IMR-90 (cell line): ENCODE results near the gene VCL. TPM values are rescaled to one million over a fixed set of nuclear protein-coding genes. Genes with fewer than 3 reads are reported as not detected.

Experiments used
- ATAC-seq: fragments of 200-7000 bp; cut with Tn5 transposase; 2 replicates; pipeline ENCODE4 v1.9.1; 2020; ENCODE audit warnings: low read depth, mild to moderate bottlenecking, moderate library complexity
- BruUV-seq: library from RNA; stranded (reverse); fragments of 400-500 nt; replicated peaks from 2 replicates; lab custom pipeline; 2021; lab: Mats Ljungman, UMichigan
- CTCF ChIA-PET: fragments of 300-600 bp; formaldehyde crosslinking; extraction: SDS; loops from one replicate; lab custom pipeline; 2021; ENCODE audit warnings: antibody characterized with exemption; lab: Yijun Ruan, JAX
- POLR2A ChIA-PET: fragments of 300-600 bp; sonication (Branson Sonifier 250); formaldehyde crosslinking; loops from one replicate; lab custom pipeline; 2022; ENCODE audit warnings: antibody characterized with exemption; ENCODE audit not compliant: unreplicated experiment; lab: Charles Lee
- DNase-seq: peaks from one replicate; pipeline ENCODE4 v3.0.0; 2013
- H2AFZ ChIP-seq: replicated peaks from 2 replicates; pipeline ENCODE3; 2013; ENCODE audit warnings: low read length, mild to moderate bottlenecking; ENCODE audit not compliant: poor library complexity
- H2AK5ac ChIP-seq: 2 replicates; pipeline ENCODE4 v1.6.1; 2013; ENCODE audit warnings: low read depth, low read length, inconsistent platforms
- H2AK9ac ChIP-seq: replicated peaks from 2 replicates; pipeline ENCODE3; 2013; ENCODE audit warnings: mild to moderate bottlenecking, low read depth, low read length, moderate library complexity; ENCODE audit not compliant: poor library complexity
- H2BK120ac ChIP-seq: 2 replicates; pipeline ENCODE4 v1.6.1; 2013; ENCODE audit warnings: low read depth, low read length, inconsistent platforms
- H2BK15ac ChIP-seq: 3 replicates; pipeline ENCODE4 v1.6.1; 2013; ENCODE audit warnings: low read depth, low read length, inconsistent platforms
- H2BK20ac ChIP-seq: 2 replicates; pipeline ENCODE4 v1.6.1; 2013; ENCODE audit warnings: low read depth, mild to moderate bottlenecking, inconsistent platforms, low read length, moderate library complexity
- H2BK5ac ChIP-seq: 2 replicates; pipeline ENCODE4 v1.6.1; 2013; ENCODE audit warnings: mild to moderate bottlenecking, low read depth, low read length, inconsistent platforms; ENCODE audit not compliant: poor library complexity, severe bottlenecking
- H3K14ac ChIP-seq: replicated peaks from 2 replicates; pipeline ENCODE4 v1.6.1; 2013; ENCODE audit warnings: low read depth, low read length, inconsistent platforms
- H3K18ac ChIP-seq: 2 replicates; pipeline ENCODE4 v1.6.1; 2013; ENCODE audit warnings: low read depth, low read length, control low read depth
- H3K23ac ChIP-seq: 2 replicates; pipeline ENCODE4 v1.6.1; 2013; ENCODE audit warnings: low read depth, low read length, inconsistent platforms
- H3K27ac ChIP-seq: 2 replicates; pipeline ENCODE4 v1.5.1; 2013; ENCODE audit warnings: mild to moderate bottlenecking, control low read depth, low read length; ENCODE audit not compliant: insufficient read depth
- H3K27me3 ChIP-seq: 2 replicates; pipeline ENCODE4 v1.6.1; 2013; ENCODE audit warnings: low read length; ENCODE audit not compliant: control insufficient read depth, insufficient read depth
- H3K36me3 ChIP-seq: 2 replicates; pipeline ENCODE4 v1.6.1; 2013; ENCODE audit warnings: low read length, mixed read lengths; ENCODE audit not compliant: control insufficient read depth, insufficient read depth
- H3K4ac ChIP-seq: 2 replicates; pipeline ENCODE4 v1.6.1; 2013; ENCODE audit warnings: low read depth, low read length, inconsistent platforms
- H3K4me1 ChIP-seq: 2 replicates; pipeline ENCODE4 v1.6.1; 2013; ENCODE audit warnings: low read length, mixed read lengths; ENCODE audit not compliant: control insufficient read depth, insufficient read depth
- H3K4me2 ChIP-seq: 2 replicates; pipeline ENCODE4 v1.6.1; 2013; ENCODE audit warnings: low read depth, mild to moderate bottlenecking, control low read depth, low read length, moderate library complexity
- H3K4me3 ChIP-seq: 2 replicates; pipeline ENCODE4 v1.5.1; 2013; ENCODE audit warnings: low read depth, mild to moderate bottlenecking, control low read depth, low read length, moderate library complexity; ENCODE audit not compliant: insufficient read depth
- H3K56ac ChIP-seq: 2 replicates; pipeline ENCODE4 v1.6.1; 2013; ENCODE audit warnings: low read length, inconsistent platforms; ENCODE audit not compliant: insufficient read depth; ENCODE audit errors: extremely low read depth
- H3K79me1 ChIP-seq, 2 experiments: 2 replicates each; pipeline ENCODE4 v1.6.1; 2013; ENCODE audit warnings: low read length in 2 of 2, inconsistent platforms in 1 of 2, low read depth in 1 of 2
- H3K9ac ChIP-seq: 2 replicates; pipeline ENCODE4 v1.6.1; 2013; ENCODE audit warnings: low read depth, low read length, control low read depth
- H3K9me1 ChIP-seq: 2 replicates; pipeline ENCODE4 v1.6.1; 2013; ENCODE audit warnings: low read length, inconsistent platforms; ENCODE audit not compliant: insufficient read depth
- H3K9me3 ChIP-seq: 2 replicates; pipeline ENCODE4 v1.6.1; 2013; ENCODE audit warnings: low read length; ENCODE audit not compliant: control insufficient read depth, insufficient read depth
- H4K20me1 ChIP-seq: 2 replicates; pipeline ENCODE4 v1.6.1; 2013; ENCODE audit warnings: low read length, inconsistent platforms; ENCODE audit not compliant: insufficient read depth
- H4K5ac ChIP-seq: 2 replicates; pipeline ENCODE4 v1.6.1; 2013; ENCODE audit warnings: mild to moderate bottlenecking, low read depth, low read length, control low read depth
- H4K8ac ChIP-seq, 2 experiments: 2 replicates each; pipeline ENCODE4 v1.6.1; 2013; ENCODE audit warnings: low read depth in 2 of 2, low read length in 2 of 2, control low read depth in 1 of 2, inconsistent platforms in 1 of 2
- H4K91ac ChIP-seq: 2 replicates; pipeline ENCODE4 v1.6.1; 2013; ENCODE audit warnings: low read depth, low read length, inconsistent platforms; ENCODE audit not compliant: insufficient read depth
- BHLHE40 ChIP-seq: fragments of 150-350 bp; IDR thresholded peaks from 2 replicates; pipeline ENCODE4 v1.6.1; 2016; ENCODE audit warnings: mild to moderate bottlenecking, low read depth, low read length
- CTCF ChIP-seq: conservative IDR thresholded peaks from 2 replicates; pipeline ENCODE4 v1.5.1; 2012; ENCODE audit warnings: mild to moderate bottlenecking, low read depth, low read length, improper control_type of control experiment
- ELK1 ChIP-seq: fragments of 150-350 bp; IDR thresholded peaks from 2 replicates; pipeline ENCODE4 v1.6.1; 2016; ENCODE audit warnings: low read depth, mild to moderate bottlenecking, low read length, moderate library complexity, borderline replicate concordance
- MAFK ChIP-seq: IDR thresholded peaks from 2 replicates; pipeline ENCODE4 v1.6.1; 2012; ENCODE audit warnings: low read depth, low read length, improper control_type of control experiment
- MXI1 ChIP-seq: IDR thresholded peaks from 2 replicates; pipeline ENCODE4 v1.6.1; 2012; ENCODE audit warnings: low read depth, mild to moderate bottlenecking, low read length, moderate library complexity, borderline replicate concordance
- WGBS, 2 experiments: methylation state at CpG; one replicate each; pipeline versions ENCODE4 v1.1.5 to v1.1.7; 2013; ENCODE audit warnings: missing lambda C conversion rate in 2 of 2; ENCODE audit not compliant: insufficient read length in 1 of 2; ENCODE audit errors: extremely low coverage in 2 of 2; 5-methylcytosine and 5-hydroxymethylcytosine counted together
- dilution Hi-C: fragments of 300-500 bp; cut with HindIII; formaldehyde crosslinking; loops from one replicate; pipeline ENCODE4 v1.14.3; 2018; ENCODE audit warnings: low sequenced_read_pairs; ENCODE audit not compliant: unreplicated experiment
- in situ Hi-C: fragments of 300-500 bp; cut with MboI; formaldehyde crosslinking; loops from 3 replicates; pipeline ENCODE4 v1.14.3; 2019; ENCODE audit warnings: low sequenced_read_pairs, inconsistent platforms, mixed read lengths
- intact Hi-C: fragments of 100-400 bp; cut with micrococcal nuclease; formaldehyde crosslinking; loops from 2 replicates; pipeline ENCODE4 v1.10.0; 2022
- polyA plus RNA-seq, 3 experiments: library from polyadenylated mRNA; depleted of rRNA; stranded (reverse); fragments of >200 nt; gene quantifications; 2 replicates each; pipeline ENCODE4 v1.2.3, GENCODE V29; 2012; ENCODE audit warnings: low replicate concordance in 1 of 3
- total RNA-seq: library from RNA; depleted of rRNA; stranded (reverse); fragments of >200 nt; gene quantifications from 2 replicates; pipeline ENCODE4 v1.2.3, GENCODE V29; 2012

Gene VCL
- total and polyA plus RNA-seq, 2 of the 4 experiments (the other 2 are of a cell fraction), result 227 to 283 TPM

- no peak for TF ChIP-seq MXI1
Measured at GRCh38 chr10:73971636-73972354, 26.1 kb upstream of the VCL start (continued).

DNA sequence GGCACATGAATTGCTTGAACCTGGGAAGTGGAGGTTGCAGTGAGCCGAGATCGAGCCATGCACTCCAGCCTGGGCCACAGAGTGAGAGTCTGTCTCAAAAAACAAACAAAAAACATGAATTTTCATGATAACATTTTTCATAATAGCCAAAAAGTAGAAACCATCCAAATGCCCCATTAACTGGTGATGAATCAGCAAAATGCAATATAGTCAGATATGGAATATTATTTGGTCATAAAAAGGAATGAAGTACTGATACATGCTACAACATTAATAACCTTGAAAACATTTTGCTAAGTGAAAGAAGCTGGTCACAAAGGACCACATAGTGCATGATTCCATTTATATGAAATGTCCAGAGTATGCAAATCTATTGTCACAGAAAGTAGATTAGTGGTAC lies 24.5 kb upstream of the VCL start:
- H2BK15ac ChIP-seq, result no peak overlapping the region
- WGBS, 2 experiments, result 100% methylated on average over 1 of the region's 2 CpGs; no CpG with 5 or more reads in 1 of the 2 experiments
- H3K18ac ChIP-seq, result no peak overlapping the region
- no TSS peak for BruUV-seq
- no peaks in the 10 kb centered on the region for H3K36me3 ChIP-seq
- CTCF ChIA-PET, result no interaction called here
- H3K79me1 ChIP-seq, result no peaks in the 10 kb centered on the region
- intact Hi-C loops, result no loop called here
- H3K4me1 ChIP-seq, result peaks cover under 1% of the 10 kb centered on the region
- POLR2A ChIA-PET, result no interaction called here
- no peak overlapping the region for H2BK20ac ChIP-seq
- H2AFZ ChIP-seq, result no peak overlapping the region
- no peak overlapping the region for H3K4me3 ChIP-seq
- in situ Hi-C loops, result no loop called here
- no peak overlapping the region for H3K4me2 ChIP-seq
- no peak overlapping the region for H2BK120ac ChIP-seq
- H3K14ac ChIP-seq, result no peak overlapping the region
- H2AK9ac ChIP-seq, result no peak overlapping the region
- no peak overlapping the region for H3K56ac ChIP-seq
- no peak overlapping the region for H2BK5ac ChIP-seq
- H4K8ac ChIP-seq, result no peak overlapping the region
- dilution Hi-C loops, result no loop called here
- DNase-seq (no peak), ATAC-seq (no peak)
- TF ChIP-seq MAFK (peak; percentile 43; the same call in 1 of the 2 replicates), ELK1 (no peak), BHLHE40 (no peak), CTCF (no peak)
- H2AK5ac ChIP-seq, result no peak overlapping the region; the same call in 1 of the 2 replicates
- peaks cover 2% of the 10 kb centered on the region; the same call in 1 of the 2 replicates for H3K9me3 ChIP-seq
- H3K23ac ChIP-seq, result no peak overlapping the region
- H4K5ac ChIP-seq, result no peak overlapping the region
- H3K4ac ChIP-seq, result no peak overlapping the region
- H4K91ac ChIP-seq, result no peak overlapping the region
- H3K27me3 ChIP-seq, result no peaks in the 10 kb centered on the region
- no peak overlapping the region for H3K27ac ChIP-seq
- H4K20me1 ChIP-seq, result no peaks in the 10 kb centered on the region
- no peak overlapping the region for H3K9ac ChIP-seq
- H3K9me1 ChIP-seq, result peaks cover under 1% of the 10 kb centered on the region; the same call in 1 of the 2 replicates
